ENCODE results near the gene TTC21A.

GRCh38 chr3:39104961-39105686 lies 2.4 kb upstream of the TTC21A start:
- TF ChIP-seq CTCF (conservative IDR thresholded peaks at IDR 0.05) (no peak), EZH2 (IDR thresholded peaks at IDR 0.05; ENCODE audit: low read depth) (no peak)

All from PC-9 (cell line).